ENCODE data around the gene NNMT. TPM values are rescaled to one million over a fixed set of nuclear protein-coding genes. Genes with fewer than 3 reads are reported as not detected.
A peak's percentile ranks its signal among the peaks of the same experiment; 100 is the strongest.

Gene NNMT
- total RNA-seq, 1 donor from 2014 or later = 330 TPM

- peak; percentile 28 for DNase-seq
These were observed 10.6 kb upstream of the NNMT start for GRCh38 chr11:114285599-114285998.

GRCh38 chr11:114286229-114286628 is 10.0 kb upstream of the NNMT start:
- no peak for DNase-seq

GRCh38 chr11:114287154-114287553 is 9.0 kb upstream of the NNMT start:
- DNase-seq = no peak

GRCh38 chr11:114288136-114288535 is 8.1 kb upstream of the NNMT start:
- no peak for DNase-seq

GRCh38 chr11:114289779-114290178 is 6.4 kb upstream of the NNMT start:
- DNase-seq = no peak

GRCh38 chr11:114290503-114291235 is 5.5 kb upstream of the NNMT start:
- no peak for DNase-seq

- DNase-seq = peak; percentile 44
These were observed 4.8 kb upstream of the NNMT start for GRCh38 chr11:114291381-114291780.

- DNase-seq = peak; percentile 87
These were observed 4.1 kb upstream of the NNMT start for GRCh38 chr11:114291842-114292680.

GRCh38 chr11:114293201-114293711 is 2.9 kb upstream of the NNMT start:
- peak; percentile 82 for DNase-seq

GRCh38 chr11:114296605-114297372 is 590 bp downstream of the NNMT start:
- DNase-seq = peak; percentile 58

GRCh38 chr11:114297806-114298709 is 1.9 kb downstream of the NNMT start:
- no peak for DNase-seq

- no peak for DNase-seq
These were observed 2.5 kb downstream of the NNMT start for GRCh38 chr11:114298710-114299109.

- DNase-seq = no peak
These were observed 4.9 kb downstream of the NNMT start for GRCh38 chr11:114301088-114301487.

GRCh38 chr11:114301927-114302326 is 5.7 kb downstream of the NNMT start:
- DNase-seq = no peak

- DNase-seq = no peak
These were observed 6.5 kb downstream of the NNMT start for GRCh38 chr11:114302663-114303062.

GRCh38 chr11:114304065-114304464 is 7.9 kb downstream of the NNMT start:
- no peak for DNase-seq

- no peak for DNase-seq
These were observed 8.8 kb downstream of the NNMT start for GRCh38 chr11:114304969-114305368.

- peak; percentile 91 for DNase-seq
These were observed 11.5 kb downstream of the NNMT start for GRCh38 chr11:114307524-114308203.

GRCh38 chr11:114308689-114309089 is 12.5 kb downstream of the NNMT start:
- peak; percentile 57 for DNase-seq

GRCh38 chr11:114309517-114309916 is 13.3 kb downstream of the NNMT start:
- DNase-seq = no peak

GRCh38 chr11:114310095-114310494 is 13.9 kb downstream of the NNMT start:
- no peak for DNase-seq
